ENCODE measurements around the gene RCAN1. TPM values are rescaled to one million over a fixed set of nuclear protein-coding genes. Genes with fewer than 3 reads are reported as not detected.
"Not testable (repeated sequence)": the region's sequence is repeated elsewhere in the genome, so short reads cannot be mapped to it uniquely, and the experiment has no call there.

The RCAN1 gene
- total RNA-seq, 1 donor from 2014 or later, result 30.1 TPM

GRCh38 chr21:34570313-34570712 lies 44.6 kb downstream of the RCAN1 start:
- no peak for TF ChIP-seq CTCF (conservative IDR thresholded peaks at IDR 0.05; ENCODE audit: low read depth, low read length)
- no peak overlapping the region for H3K4me3 ChIP-seq (ENCODE audit: low read depth, low read length)
- no peak for DNase-seq (ENCODE audit: low read depth)

- no peak overlapping the region for H3K4me3 ChIP-seq (ENCODE audit: low read depth, low read length)
- TF ChIP-seq CTCF (conservative IDR thresholded peaks at IDR 0.05; ENCODE audit: low read depth, low read length), result no peak
- DNase-seq (ENCODE audit: low read depth), result no peak
Observed at GRCh38 chr21:34569381-34569979, 45.4 kb downstream of the RCAN1 start.

- DNase-seq (ENCODE audit: low read depth); H3K4me3 ChIP-seq (ENCODE audit: low read depth, low read length): not testable (repeated sequence)
Observed at GRCh38 chr21:34568801-34569200, 46.1 kb downstream of the RCAN1 start.

GRCh38 chr21:34567604-34568155 lies 47.2 kb downstream of the RCAN1 start:
- no peak for DNase-seq (ENCODE audit: low read depth)
- TF ChIP-seq CTCF (conservative IDR thresholded peaks at IDR 0.05; ENCODE audit: low read depth, low read length), result no peak
- no peak overlapping the region for H3K4me3 ChIP-seq (ENCODE audit: low read depth, low read length)

- no peak overlapping the region for H3K4me3 ChIP-seq (ENCODE audit: low read depth, low read length)
- no peak for DNase-seq (ENCODE audit: low read depth)
- no peak for TF ChIP-seq CTCF (conservative IDR thresholded peaks at IDR 0.05; ENCODE audit: low read depth, low read length)
Observed at GRCh38 chr21:34565238-34565637, 49.7 kb downstream of the RCAN1 start.

- not testable (repeated sequence) for H3K4me3 ChIP-seq (ENCODE audit: low read depth, low read length); DNase-seq (ENCODE audit: low read depth)
Observed at GRCh38 chr21:34563370-34563769, 51.5 kb downstream of the RCAN1 start.

- H3K4me3 ChIP-seq (ENCODE audit: low read depth, low read length), result no peak overlapping the region
- no peak for DNase-seq (ENCODE audit: low read depth)
- no peak for TF ChIP-seq CTCF (conservative IDR thresholded peaks at IDR 0.05; ENCODE audit: low read depth, low read length)
Observed at GRCh38 chr21:34561806-34562205, 53.1 kb downstream of the RCAN1 start.

- DNase-seq (ENCODE audit: low read depth), result no peak
- TF ChIP-seq CTCF (conservative IDR thresholded peaks at IDR 0.05; ENCODE audit: low read depth, low read length), result no peak
Observed at GRCh38 chr21:34560609-34561008, 54.3 kb downstream of the RCAN1 start.

More at GRCh38 chr21:34560609-34561008, 54.3 kb downstream of the RCAN1 start:
- H3K4me3 ChIP-seq (ENCODE audit: low read depth, low read length), result no peak overlapping the region
